Activated CD4-positive, alpha-beta T cell treated with anti-CD3 and anti-CD28 coated beads, Interleukin-2, amount 10 ng/mL, durations not matched to agents 24 days and 14 days (primary cell): ENCODE measurements around the gene ACTG2. TPM values are rescaled to one million over a fixed set of nuclear protein-coding genes. Genes with fewer than 3 reads are reported as not detected.
"Not testable (repeated sequence)": the region's sequence is repeated elsewhere in the genome, so short reads cannot be mapped to it uniquely, and the experiment has no call there.

Source experiments
- DNase-seq: peaks from one replicate; pipeline ENCODE4 v3.0.0; 2022
- H3K27ac Mint-ChIP-seq: one replicate; pipeline ENCODE4 v1.8.0; 2022; ENCODE audit warnings: mild to moderate bottlenecking, mixed read lengths
- H3K27me3 Mint-ChIP-seq: one replicate; pipeline ENCODE4 v1.8.0; 2022; ENCODE audit warnings: mixed read lengths
- H3K36me3 Mint-ChIP-seq: one replicate; pipeline ENCODE4 v1.8.0; 2022; ENCODE audit warnings: low read depth, mild to moderate bottlenecking, mixed read lengths
- H3K4me1 Mint-ChIP-seq: one replicate; pipeline ENCODE4 v1.8.0; 2021; ENCODE audit warnings: mixed read lengths
- H3K4me3 Mint-ChIP-seq: one replicate; pipeline ENCODE4 v1.8.0; 2022; ENCODE audit warnings: mild to moderate bottlenecking, moderate library complexity, mixed read lengths
- H3K9me3 Mint-ChIP-seq: one replicate; pipeline ENCODE4 v1.8.0; 2021; ENCODE audit warnings: mixed read lengths
- intact Hi-C: fragments of 100-400 bp; cut with micrococcal nuclease; formaldehyde crosslinking; loops from one replicate; pipeline ENCODE4 v1.15.1; 2023
- total RNA-seq: library from RNA; stranded (reverse); gene quantifications from 2 replicates; pipeline ENCODE4 v1.2.3, GENCODE V29; 2022

Gene ACTG2
- total RNA-seq, 1 donor from 2014 or later: not detected

DNA sequence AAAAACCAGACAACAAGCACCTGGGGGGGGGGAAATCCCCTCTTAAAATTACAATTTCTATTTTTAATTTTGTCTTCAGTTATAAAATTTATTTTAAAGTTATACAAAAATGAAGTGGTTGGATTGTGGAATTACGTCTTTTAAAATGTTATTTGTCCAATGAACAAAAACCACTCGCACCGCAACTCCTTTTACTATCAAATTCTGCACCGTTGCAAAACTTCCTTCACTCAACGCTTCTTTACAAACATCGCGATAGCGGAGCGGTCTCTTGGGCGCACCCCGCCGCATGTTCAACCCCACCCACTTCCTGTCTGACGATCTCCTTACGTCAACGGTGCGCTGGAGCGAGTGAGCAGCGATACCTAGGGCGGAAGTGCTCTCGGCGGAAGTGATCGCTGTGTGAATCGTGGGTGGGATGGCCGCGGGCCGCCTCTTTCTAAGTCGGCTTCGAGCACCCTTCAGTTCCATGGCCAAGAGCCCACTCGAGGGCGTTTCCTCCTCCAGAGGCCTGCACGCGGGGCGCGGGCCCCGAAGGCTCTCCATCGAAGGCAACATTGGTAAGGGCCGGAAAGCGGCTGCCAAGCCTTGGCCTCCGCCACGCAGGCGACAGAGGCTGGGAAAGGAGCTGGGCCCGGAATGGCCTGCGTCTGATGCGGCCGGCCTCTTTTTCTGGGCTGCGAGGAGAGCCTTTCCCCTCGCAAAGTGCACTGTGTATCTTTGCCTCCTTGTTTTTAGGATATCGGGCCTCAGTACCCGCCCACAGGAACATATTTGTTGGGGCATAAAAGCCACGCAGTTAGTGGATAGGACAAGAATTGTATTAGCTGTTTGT lies 33.9 kb downstream of the ACTG2 start, which contains the start of gene DGUOK:
Gene DGUOK, plus strand, starts transcription at position 388 of the 835 bp plus-strand sequence. Its CDS starts 31 bp downstream, at position 419.
- peak; percentile 99 for DNase-seq
- Mint-ChIP-seq H3K27ac (peak within 1 kb of the TSS; percentile 96), H3K4me3 (peak within 1 kb of the TSS; percentile 93), H3K27me3 (no peaks in the 10 kb centered on the region), H3K4me1 (peaks cover 50% of the 10 kb centered on the region), H3K9me3 (peaks cover 3% of the 10 kb centered on the region), H3K36me3 (peaks cover 32% of the 10 kb centered on the region)
- intact Hi-C loops: loop anchor here (1.0 to 5.0 kb wide), 8 partner anchors 18 to 271 kb away; partner anchors contain the start of genes MTHFD2 and TPRKB

DNA sequence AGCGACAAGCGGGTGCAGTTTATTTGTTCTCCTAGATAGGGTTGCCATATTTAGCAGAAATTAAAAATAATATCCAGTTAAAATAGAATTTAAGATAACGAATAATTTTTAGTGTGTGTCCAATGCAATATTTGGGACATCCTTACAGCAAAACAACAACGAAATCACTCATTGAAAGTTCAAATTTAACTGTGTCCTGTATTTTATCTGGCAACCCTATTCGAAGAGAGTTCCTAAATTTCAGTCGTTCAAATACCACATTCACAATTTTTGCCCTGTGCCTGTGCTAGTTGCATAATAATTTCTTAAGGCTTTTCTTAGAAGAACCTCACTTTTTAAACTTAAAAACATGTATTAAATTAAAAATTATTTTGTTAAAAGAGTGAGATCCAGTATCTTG lies 34.5 kb downstream of the ACTG2 start:
- Mint-ChIP-seq H3K27me3 (no peaks in the 10 kb centered on the region), H3K9me3 (peaks cover 3% of the 10 kb centered on the region), H3K4me1 (peaks cover 56% of the 10 kb centered on the region), H3K36me3 (peaks cover 37% of the 10 kb centered on the region), H3K27ac (peak overlapping the region; percentile 96), H3K4me3 (peak overlapping the region; percentile 93)
- intact Hi-C loops: loop anchor here (2.0 to 5.0 kb wide), 4 partner anchors 17 to 270 kb away; partner anchors contain the start of gene MTHFD2
- DNase-seq: no peak

DNA sequence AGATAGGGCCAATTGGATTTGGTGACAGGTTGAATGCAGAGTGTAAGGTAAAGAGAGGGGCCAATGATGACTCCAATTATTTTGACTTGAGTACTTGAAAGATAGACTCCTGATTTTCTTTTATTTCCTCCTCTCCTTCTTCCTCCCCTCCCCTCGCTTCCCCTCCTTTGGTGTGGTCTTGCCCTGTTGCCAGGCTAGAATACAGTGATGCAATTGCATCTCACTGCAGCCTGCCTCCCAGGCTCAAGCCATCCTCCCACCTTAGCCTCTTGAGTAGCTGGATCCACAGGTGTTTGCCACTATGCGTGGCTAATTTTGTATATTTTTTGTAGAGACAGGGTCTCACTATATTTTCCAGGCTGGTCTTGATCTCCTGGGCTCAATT lies 36.1 kb downstream of the ACTG2 start:
- H3K27ac Mint-ChIP-seq: peak overlapping the region; percentile 63
- H3K9me3 Mint-ChIP-seq: peaks cover 3% of the 10 kb centered on the region
- H3K4me1 Mint-ChIP-seq: peaks cover 62% of the 10 kb centered on the region
- H3K4me3 Mint-ChIP-seq: peak overlapping the region; percentile 77
- H3K27me3 Mint-ChIP-seq: no peaks in the 10 kb centered on the region
- no peak for DNase-seq
- H3K36me3 Mint-ChIP-seq: peaks cover 46% of the 10 kb centered on the region
- intact Hi-C loops: loop anchor here (5.0 kb wide), 1 partner anchor 268 kb away; the partner anchor contains the start of gene MTHFD2

DNA sequence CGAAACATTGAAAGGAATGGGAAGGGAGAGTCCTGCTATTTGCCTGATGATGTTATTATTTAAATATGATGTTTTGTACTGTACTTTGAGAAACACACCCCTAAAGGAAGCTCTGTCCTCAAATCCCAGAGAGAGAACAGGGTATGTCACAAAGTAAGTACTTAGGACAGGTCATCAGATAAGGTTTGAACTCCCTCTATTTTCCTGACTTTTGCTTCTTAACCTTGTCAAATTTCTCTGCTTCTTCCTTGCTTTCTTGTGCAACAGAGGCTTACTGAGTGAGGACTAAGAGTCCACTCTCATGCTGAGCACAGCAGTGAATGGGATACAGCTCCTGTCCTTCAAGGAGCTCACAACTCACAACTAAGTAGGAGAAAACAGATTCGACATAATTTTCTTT lies 37.6 kb downstream of the ACTG2 start:
- intact Hi-C loops: no loop called here
- DNase-seq: no peak
- Mint-ChIP-seq H3K36me3 (peaks cover 50% of the 10 kb centered on the region), H3K27ac (no peak overlapping the region), H3K27me3 (no peaks in the 10 kb centered on the region), H3K4me1 (peaks cover 63% of the 10 kb centered on the region), H3K4me3 (no peak overlapping the region), H3K9me3 (peaks cover 3% of the 10 kb centered on the region)

DNA sequence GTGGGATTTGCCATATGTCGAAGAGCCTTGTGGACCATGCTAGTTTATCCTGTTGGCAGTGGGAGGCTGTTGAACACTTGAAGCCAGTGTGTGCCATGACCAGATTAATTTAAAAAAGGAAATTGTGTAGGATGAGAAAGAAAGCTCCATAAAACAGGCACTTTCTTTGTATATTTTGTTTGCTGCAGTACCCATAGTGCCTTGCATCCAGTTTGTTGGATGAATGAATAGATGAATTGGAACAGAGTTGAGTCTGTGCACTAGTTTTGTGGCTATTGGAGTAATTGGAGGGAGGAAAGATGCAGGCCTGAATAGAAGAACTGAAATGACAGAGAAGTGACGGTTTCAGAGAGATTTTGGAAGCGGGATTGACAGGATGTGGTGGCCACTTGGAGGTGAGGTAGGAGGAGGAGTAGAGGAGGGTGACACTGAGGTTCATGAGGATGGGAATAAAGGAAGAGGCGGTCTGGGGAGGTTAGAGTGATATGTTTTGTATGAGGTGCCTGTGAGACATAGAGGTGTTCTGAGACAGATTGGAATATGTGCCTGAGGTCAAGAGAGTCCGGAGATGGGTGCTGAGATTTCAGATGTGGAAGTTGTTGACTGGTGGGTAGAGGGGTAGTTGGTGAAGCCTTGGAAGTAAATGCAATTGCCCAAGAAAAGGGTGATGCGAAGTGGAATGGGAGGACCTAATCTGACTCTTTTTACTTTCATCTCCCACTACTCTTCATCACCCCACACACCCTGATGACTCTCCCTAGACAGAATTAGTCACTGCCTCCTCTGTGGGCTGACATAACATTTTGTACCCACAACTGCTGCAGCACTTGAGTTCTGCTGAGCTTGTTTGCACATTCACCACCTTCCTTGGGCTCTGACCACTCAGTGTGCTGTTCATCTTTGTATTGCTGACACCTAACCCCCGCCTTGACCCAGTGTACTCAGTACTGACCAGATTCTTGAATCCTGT lies 39.0 kb downstream of the ACTG2 start:
- H3K9me3 Mint-ChIP-seq: no peaks in the 10 kb centered on the region
- H3K36me3 Mint-ChIP-seq: peaks cover 54% of the 10 kb centered on the region
- H3K27me3 Mint-ChIP-seq: no peaks in the 10 kb centered on the region
- H3K4me3 Mint-ChIP-seq: peak overlapping the region; percentile 73
- intact Hi-C loops: loop anchor here (1.0 kb wide), 2 partner anchors 46 to 80 kb away; no protein-coding TSS in a partner anchor
- H3K27ac Mint-ChIP-seq: peak overlapping the region; percentile 95
- DNase-seq: peak; percentile 72
- peaks cover 62% of the 10 kb centered on the region for H3K4me1 Mint-ChIP-seq

DNA sequence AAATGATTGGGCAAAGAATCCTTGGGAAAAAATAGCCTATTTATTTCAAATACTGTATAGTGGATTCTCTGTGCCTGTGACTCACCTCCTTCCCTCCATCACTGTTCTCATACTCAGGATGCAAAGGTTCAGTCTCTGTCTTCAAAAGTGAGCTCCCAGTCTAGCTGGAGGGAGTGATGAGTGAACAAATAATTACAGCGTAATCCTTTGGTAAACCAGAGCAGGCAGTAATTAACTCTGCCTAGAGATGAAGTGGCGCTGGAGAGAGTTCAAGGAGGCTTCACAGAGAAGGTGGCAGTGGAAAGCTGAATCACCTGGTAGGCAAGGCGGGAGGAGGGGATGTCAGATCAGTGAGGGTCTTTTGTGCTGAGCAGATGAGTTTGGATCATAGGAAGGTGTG lies 40.4 kb downstream of the ACTG2 start:
- Mint-ChIP-seq H3K27ac (no peak overlapping the region), H3K4me3 (no peak overlapping the region), H3K36me3 (peaks cover 59% of the 10 kb centered on the region), H3K9me3 (no peaks in the 10 kb centered on the region), H3K4me1 (peaks cover 70% of the 10 kb centered on the region), H3K27me3 (no peaks in the 10 kb centered on the region)
- DNase-seq: no peak
- intact Hi-C loops: no loop called here

DNA sequence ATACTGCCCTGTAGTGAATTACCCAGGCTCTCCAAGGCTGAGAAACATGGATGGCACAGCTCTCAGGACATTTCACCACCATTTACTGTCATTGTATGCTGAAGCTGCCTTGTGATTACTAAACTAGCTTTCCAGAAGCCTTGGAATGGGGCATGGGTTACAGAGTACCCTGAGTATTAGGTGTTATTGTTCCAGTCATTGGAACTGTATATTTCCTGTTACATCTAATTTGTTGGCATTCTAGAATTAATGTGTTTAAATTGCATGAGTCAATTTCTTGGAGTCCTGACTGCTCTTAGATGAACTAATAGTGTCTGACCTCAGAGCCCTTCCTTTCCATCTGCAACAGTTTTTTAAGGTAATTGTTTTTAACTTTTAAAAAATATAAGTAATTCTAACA lies 42.8 kb downstream of the ACTG2 start:
- Mint-ChIP-seq H3K4me1 (peaks cover 62% of the 10 kb centered on the region), H3K27ac (no peak overlapping the region), H3K27me3 (no peaks in the 10 kb centered on the region), H3K9me3 (no peaks in the 10 kb centered on the region), H3K36me3 (peaks cover 61% of the 10 kb centered on the region), H3K4me3 (no peak overlapping the region)
- intact Hi-C loops: no loop called here
- DNase-seq: no peak

DNA sequence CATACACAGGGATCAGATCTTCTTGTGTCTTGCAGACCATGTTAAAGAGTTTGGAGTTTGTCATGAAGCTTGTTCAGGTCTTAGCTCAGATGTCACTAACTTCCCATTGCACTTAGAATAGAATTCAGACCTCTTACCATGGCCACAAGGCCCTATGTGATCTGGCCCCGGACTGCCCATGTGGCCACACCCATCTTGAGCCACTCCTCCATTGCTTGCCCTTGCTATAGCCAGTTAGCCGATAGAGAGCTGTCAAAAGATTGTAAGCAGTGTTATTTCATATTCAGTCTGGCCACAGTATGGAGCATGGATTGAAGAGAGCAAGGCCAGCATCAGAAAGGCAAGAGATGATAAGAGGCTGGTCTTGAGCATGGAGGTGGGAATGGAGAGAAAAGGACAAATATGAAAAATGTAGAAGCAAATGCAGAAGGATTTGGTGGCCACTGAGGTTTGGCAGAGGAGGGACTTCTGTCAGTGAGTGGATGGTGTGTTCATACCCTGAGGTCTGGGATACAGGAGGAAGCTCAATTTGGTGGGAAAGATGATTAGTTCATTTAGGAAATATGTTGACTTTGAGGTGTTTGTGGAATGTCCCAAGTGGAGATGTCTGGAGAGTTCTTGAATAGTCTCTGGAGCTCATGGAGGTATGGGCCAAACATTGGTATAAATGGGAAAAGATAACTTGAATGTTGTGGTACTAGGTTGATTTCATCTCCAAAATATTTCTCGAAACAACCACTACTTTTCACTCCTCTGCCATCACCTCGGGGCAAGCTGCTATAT lies 44.5 kb downstream of the ACTG2 start:
- H3K36me3 Mint-ChIP-seq: peaks cover 60% of the 10 kb centered on the region
- H3K4me3 Mint-ChIP-seq: no peak overlapping the region
- no peak overlapping the region for H3K27ac Mint-ChIP-seq

DNA sequence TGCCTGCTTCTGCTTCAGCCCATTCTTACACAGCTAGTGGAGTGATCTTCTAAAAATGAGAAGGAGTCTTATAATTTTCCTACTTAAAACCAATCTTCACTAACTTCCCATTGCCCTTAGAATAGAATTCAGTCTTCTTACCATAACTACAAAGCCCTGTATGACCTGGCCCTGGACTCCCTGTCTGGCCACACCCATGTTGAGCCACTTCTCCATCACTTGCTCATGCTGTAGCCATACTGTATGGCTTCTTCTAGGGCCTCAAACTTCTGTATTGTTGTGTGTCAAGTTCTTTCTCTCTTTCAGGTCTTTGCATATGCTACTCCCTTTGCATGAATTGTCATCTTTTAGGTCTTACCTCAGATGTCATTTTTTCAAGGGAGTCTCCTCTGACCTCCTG lies 45.1 kb downstream of the ACTG2 start:
- Mint-ChIP-seq H3K27ac (no peak overlapping the region), H3K4me3 (no peak overlapping the region), H3K27me3 (no peaks in the 10 kb centered on the region), H3K9me3 (no peaks in the 10 kb centered on the region), H3K36me3 (peaks cover 62% of the 10 kb centered on the region), H3K4me1 (peaks cover 45% of the 10 kb centered on the region)
- intact Hi-C loops: no loop called here
- no peak for DNase-seq

More for the DNA sequence above, 44.5 kb downstream of the ACTG2 start:
- Mint-ChIP-seq H3K27me3 (no peaks in the 10 kb centered on the region), H3K4me1 (peaks cover 51% of the 10 kb centered on the region), H3K9me3 (no peaks in the 10 kb centered on the region)
- no peak for DNase-seq
- intact Hi-C loops: no loop called here

DNA sequence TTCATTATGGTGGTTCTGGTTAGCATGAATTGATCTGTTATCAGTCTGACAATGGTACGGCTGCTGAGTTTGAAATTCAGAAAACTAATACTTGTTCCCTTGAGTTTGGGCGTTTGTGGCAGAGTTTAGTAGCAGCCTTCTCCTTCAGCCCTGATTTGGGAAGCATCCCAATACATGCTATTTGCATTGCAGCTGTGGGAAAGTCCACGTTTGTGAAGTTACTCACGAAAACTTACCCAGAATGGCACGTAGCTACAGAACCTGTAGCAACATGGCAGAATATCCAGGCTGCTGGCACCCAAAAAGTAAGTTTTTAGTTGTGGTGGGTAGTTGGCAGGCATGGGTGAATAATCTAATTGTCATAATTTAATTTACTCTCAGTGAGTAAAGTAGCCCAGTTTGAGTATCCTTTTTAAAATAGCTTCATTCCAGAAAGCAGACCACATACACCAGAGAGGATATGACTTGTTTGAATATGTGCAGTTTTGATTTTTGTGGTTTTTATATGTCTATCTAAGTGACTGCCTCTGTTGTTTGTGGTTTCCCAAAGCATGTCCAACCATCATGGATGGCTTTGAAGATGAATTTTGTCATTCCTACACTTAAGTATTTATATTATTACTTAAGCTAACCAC lies 46.0 kb downstream of the ACTG2 start:
- peaks cover 45% of the 10 kb centered on the region for H3K4me1 Mint-ChIP-seq
- H3K36me3 Mint-ChIP-seq: peaks cover 64% of the 10 kb centered on the region
- DNase-seq: no peak
- H3K27me3 Mint-ChIP-seq: no peaks in the 10 kb centered on the region
- H3K4me3 Mint-ChIP-seq: no peak overlapping the region
- H3K9me3 Mint-ChIP-seq: no peaks in the 10 kb centered on the region
- intact Hi-C loops: no loop called here
- no peak overlapping the region for H3K27ac Mint-ChIP-seq

DNA sequence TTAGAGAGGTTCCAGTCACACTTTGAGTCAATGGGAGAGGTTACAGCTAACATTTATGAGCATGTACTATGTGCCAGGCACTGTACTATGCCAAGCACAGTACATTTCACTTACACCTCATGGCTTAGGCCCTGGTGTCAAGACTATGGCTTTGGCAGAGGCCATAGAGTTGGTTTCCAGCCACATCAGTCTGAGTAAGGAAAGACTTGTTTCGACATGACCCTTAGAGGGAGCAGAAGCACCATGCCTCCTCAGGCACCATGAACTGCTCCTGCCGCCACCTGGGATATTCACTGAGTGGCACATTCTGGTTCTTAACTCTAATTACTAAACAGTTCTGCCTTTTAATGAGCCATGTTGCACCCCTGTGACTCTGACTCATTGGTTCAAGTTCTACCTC lies 46.6 kb downstream of the ACTG2 start:
- DNase-seq: peak; percentile 67
- Mint-ChIP-seq H3K27ac (no peak overlapping the region), H3K27me3 (no peaks in the 10 kb centered on the region), H3K9me3 (no peaks in the 10 kb centered on the region), H3K36me3 (peaks cover 65% of the 10 kb centered on the region), H3K4me3 (no peak overlapping the region), H3K4me1 (peaks cover 46% of the 10 kb centered on the region)
- intact Hi-C loops: no loop called here

DNA sequence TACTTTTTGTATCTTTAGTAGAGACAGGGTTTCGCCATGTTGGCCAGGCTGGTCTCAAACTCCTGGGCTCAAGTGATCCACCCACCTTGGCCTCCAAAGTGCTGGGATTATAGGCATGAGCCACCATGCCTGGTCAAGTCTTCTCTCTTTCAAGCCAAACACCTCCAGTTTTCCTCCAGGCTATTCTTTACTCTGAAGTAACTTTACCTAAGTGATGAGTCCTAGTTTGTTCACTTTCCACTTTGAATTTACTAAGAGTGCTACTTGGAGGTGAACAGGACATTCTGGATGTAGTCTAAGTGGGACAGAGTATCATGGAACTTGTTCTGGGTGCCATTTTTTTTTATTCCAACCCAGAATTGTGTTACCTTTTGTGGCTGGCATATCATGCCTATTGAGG lies 47.3 kb downstream of the ACTG2 start:
- Mint-ChIP-seq H3K36me3 (peaks cover 70% of the 10 kb centered on the region), H3K4me1 (peaks cover 53% of the 10 kb centered on the region)
- intact Hi-C loops, H3K27me3 Mint-ChIP-seq, H3K27ac Mint-ChIP-seq, H3K4me3 Mint-ChIP-seq, H3K9me3 Mint-ChIP-seq, DNase-seq: not testable (repeated sequence)

DNA sequence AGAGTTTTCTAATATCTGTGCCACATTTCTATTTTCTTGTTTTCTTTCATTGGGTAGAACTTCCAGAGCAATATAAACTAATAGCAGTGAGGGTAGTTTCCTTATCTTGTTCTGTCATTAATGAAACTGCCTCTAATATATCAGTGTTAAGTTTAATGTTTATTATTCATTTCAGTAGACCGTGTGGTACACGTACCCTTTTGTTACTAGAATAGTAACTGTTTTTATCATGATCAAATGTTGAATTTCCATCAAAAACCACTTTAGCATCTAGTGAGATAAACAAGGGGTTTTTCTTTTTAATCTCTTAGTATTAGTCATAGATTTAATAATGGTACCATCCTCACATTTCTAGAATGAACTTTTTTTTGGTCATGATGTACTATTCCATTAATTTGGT lies 49.9 kb downstream of the ACTG2 start:
- Mint-ChIP-seq H3K9me3 (no peaks in the 10 kb centered on the region), H3K4me3 (no peak overlapping the region), H3K36me3 (peaks cover 72% of the 10 kb centered on the region), H3K4me1 (peaks cover 52% of the 10 kb centered on the region), H3K27ac (no peak overlapping the region), H3K27me3 (no peaks in the 10 kb centered on the region)
- intact Hi-C loops: no loop called here
- DNase-seq: no peak
